ENCODE results near the gene PCBP1.

- TF ChIP-seq, protein P1, sequence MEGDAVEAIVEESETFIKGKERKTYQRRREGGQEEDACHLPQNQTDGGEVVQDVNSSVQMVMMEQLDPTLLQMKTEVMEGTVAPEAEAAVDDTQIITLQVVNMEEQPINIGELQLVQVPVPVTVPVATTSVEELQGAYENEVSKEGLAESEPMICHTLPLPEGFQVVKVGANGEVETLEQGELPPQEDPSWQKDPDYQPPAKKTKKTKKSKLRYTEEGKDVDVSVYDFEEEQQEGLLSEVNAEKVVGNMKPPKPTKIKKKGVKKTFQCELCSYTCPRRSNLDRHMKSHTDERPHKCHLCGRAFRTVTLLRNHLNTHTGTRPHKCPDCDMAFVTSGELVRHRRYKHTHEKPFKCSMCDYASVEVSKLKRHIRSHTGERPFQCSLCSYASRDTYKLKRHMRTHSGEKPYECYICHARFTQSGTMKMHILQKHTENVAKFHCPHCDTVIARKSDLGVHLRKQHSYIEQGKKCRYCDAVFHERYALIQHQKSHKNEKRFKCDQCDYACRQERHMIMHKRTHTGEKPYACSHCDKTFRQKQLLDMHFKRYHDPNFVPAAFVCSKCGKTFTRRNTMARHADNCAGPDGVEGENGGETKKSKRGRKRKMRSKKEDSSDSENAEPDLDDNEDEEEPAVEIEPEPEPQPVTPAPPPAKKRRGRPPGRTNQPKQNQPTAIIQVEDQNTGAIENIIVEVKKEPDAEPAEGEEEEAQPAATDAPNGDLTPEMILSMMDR (conservative IDR thresholded peaks at IDR 0.05 in 1 of 2, IDR thresholded peaks at IDR 0.05 in 1 of 2; ENCODE audit: low read depth in 1 of 2, low read length in 2 of 2), result no peak
- TF ChIP-seq EZH2 (IDR thresholded peaks at IDR 0.05; ENCODE audit: low read length, missing control alignments), result no peak
Measured at GRCh38 chr2:70087702-70088597, 673 bp downstream of the PCBP1 start.

Data from fibroblast of lung (primary cell).